ENCODE measurements around the gene GARIN5B.

- peak; percentile 94 for TF ChIP-seq POLR2A (IDR thresholded peaks at IDR 0.05)
- peak in 2 of 3 donors; percentile 16 to 21 for TF ChIP-seq CTCF (IDR thresholded peaks at IDR 0.05)
These were observed 22.8 kb upstream of the GARIN5B start, which contains the start of gene RPL28 for GRCh38 chr19:55385724-55386492.

All from ovary (tissue), 3 donors.